GM12872 (cell line): ENCODE results near the gene PHACTR3.

Experiments
- TF ChIP-seq, protein P1 (sequence below): IDR thresholded peaks from 3 replicates; pipeline ENCODE4 v1.5.1; 2011; ENCODE audit warnings: low read depth, mild to moderate bottlenecking, low read length, moderate library complexity; ENCODE audit not compliant: insufficient read depth

Gene PHACTR3

DNA sequence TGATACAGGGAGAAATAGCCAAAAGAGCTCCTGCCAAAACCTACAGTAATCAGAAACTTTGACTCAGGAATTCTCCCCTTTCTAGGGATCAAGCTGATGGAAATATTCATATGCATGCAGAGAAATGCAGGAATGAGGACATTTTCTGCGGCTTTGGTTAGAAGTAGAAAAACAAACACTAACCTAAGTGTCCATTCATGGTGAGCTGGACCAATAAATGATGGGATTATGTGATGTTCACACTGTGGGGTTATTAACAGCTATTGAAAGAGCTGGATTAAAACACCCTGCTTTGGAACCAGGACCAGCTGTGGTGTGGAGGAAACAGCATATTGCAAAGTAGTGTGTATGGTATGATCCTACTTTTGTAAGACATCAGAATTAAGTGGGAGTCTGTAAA lies 186.0 kb downstream of the PHACTR3 start:
- TF ChIP-seq, protein P1, sequence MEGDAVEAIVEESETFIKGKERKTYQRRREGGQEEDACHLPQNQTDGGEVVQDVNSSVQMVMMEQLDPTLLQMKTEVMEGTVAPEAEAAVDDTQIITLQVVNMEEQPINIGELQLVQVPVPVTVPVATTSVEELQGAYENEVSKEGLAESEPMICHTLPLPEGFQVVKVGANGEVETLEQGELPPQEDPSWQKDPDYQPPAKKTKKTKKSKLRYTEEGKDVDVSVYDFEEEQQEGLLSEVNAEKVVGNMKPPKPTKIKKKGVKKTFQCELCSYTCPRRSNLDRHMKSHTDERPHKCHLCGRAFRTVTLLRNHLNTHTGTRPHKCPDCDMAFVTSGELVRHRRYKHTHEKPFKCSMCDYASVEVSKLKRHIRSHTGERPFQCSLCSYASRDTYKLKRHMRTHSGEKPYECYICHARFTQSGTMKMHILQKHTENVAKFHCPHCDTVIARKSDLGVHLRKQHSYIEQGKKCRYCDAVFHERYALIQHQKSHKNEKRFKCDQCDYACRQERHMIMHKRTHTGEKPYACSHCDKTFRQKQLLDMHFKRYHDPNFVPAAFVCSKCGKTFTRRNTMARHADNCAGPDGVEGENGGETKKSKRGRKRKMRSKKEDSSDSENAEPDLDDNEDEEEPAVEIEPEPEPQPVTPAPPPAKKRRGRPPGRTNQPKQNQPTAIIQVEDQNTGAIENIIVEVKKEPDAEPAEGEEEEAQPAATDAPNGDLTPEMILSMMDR = no peak

DNA sequence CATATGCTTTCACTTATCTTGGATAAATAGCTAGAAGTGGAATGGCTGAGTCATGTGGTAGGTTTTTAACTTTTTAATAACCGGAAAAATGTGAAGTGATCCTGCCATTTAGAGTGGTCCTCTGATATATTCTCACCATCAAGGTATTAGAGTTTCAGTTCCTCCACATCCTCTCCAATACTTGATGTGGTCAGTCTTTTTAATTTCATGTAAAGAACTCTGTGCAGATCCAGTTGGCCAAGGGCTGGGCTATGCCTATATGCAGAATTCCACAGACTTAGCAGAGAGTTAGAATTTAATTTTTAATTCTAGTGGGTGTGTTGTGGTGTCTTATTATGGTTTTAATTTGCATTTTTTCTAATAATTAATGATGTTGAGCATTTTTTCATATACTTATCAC lies 188.0 kb downstream of the PHACTR3 start:
- TF ChIP-seq, protein P1 = no peak

DNA sequence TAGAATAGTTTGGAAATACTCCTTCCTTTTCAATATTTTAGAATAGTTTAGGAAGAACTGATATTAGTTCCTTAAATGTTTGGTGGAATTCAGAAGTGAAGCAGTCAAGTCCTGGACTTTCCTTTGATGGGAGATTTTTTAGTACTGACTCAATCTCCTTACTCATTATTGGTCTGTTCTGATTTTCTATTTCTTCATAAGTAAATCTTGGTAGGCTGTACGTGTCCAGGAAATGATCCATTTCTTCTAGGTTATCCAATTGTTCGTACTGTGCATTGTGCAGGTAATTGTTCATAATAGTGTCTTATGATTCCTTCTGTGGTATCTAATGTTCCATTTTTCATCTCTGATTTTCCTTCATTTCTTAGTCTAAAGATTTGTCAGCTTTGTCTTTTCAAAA lies 190.2 kb downstream of the PHACTR3 start:
- TF ChIP-seq, protein P1 = no peak

DNA sequence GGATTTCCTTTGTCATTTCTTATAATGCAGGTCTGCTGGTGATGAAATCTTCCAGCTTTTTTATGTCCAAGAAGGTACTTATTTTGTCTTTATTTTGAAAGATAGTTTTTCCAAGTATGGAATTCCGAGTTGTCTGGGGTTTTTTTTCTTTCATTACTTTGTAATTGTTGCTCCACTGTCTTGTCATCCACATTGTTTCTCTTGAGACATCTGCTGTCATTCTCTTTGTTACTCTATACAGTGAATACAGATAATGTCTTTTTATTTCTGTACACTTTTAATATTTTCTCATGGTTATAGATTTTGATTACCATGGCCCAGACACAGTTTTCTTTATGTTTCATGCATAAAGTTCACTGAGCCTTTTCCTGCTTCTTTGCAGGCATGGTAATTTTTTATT lies 196.0 kb downstream of the PHACTR3 start:
- TF ChIP-seq, protein P1 = no peak

DNA sequence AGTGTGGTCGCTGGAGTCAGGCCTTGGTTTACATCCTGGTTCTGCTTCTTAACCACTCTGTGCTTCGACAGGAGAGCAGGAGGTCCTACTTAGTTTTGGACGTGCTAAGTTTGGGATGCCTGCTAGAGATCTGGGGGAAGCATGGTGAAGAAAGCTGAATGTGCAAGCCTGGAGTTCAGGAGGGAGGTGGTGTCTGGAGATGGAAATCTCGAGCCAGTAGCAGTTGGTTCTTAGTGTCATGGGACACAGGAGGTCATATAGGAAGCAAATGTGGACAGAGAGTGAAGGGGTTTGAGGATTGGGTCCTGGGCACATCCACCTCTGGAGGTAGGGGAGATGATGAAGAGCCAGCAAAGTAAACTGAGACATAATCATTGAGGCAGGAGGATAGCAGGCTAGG lies 197.7 kb downstream of the PHACTR3 start:
- TF ChIP-seq, protein P1 = no peak

DNA sequence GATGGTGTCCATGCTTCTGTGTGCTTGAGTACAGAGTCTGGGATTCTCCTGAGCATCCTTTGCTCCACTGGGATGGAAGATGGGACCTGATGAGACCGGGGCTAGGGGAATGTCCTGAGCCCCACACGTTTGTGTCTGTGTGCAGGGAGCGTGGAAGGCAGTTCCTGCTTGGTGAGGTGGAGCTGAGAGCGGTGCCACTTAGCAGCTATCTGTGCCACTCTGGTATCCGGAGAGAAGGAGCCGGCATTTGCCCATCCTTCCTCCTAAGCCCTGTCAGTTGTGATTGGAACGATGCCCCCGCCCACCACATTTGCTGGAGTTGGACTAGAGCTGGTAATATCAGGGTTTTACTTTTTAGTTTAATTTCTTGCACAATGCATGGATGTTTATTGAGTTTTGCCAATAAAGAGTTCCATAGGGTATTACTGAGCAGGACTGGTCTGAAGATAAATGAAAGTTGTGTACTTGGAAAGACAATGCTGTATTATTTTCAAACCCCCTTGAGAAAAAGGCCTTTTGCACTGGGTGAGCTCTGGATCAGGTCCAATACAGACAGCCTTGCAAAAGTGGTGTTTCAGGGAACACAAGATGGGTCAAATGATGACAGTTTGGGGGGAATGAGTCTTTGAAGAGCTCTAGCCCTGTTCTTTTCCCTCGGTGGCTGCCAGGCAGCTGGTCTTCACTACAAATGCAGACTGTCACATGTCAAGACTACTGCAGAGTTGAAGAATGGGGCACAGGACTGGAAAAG lies 198.3 kb downstream of the PHACTR3 start:
- TF ChIP-seq, protein P1 = no peak

DNA sequence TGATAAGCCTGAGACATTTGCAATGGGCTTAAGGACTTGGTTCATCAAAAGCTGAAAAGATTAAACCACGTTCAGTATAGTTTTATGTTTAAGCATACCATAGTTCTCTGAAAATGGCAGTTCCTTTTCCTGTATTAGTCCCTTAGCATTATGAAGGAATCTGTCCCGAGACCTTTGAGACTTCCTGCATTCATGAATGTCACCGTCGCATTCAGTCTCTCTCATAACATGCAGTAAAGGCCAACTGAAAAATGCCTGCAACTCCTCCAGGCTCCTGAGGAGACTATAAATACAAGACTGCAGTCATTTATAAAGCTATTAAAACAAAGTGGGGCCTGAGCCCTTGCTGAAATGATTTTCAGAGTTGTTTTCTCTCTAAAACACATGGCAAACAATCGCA lies 200.0 kb downstream of the PHACTR3 start:
- TF ChIP-seq, protein P1 = no peak
